Stimulated activated CD8-positive, alpha-beta memory T cell treated with anti-CD3 and anti-CD28 coated beads, Interleukin-12 subunit alpha, Interleukin-12 subunit beta, amount 100 ng/mL, for 4 hours (primary cell): ENCODE results near the gene WBP2NL.

ENCODE experiments used
- DNase-seq: peaks from one replicate; pipeline ENCODE4 v3.0.0-alpha.2; 2020; ENCODE audit warnings: low read depth

The WBP2NL gene

DNA sequence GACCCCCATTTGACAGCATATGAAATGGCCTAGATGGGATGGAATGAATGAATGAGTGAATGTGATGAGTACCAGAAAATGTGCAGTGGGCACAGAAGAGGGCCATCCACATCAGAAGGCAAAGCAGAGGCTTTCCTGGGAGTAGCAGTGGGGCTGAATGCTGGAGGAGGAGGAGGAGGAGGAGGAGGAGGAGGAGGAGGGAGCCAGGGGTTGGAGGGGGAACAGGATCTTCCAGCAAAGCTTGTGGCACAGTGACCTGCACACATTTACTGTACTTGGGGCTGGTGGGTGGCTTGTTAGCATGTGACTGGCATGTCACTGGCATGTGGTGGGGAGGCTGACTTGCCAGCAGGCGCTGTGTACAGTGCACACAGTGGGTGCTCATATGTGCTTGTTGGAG, 19.9 kb upstream of the WBP2NL start:
- DNase-seq: no peak

DNA sequence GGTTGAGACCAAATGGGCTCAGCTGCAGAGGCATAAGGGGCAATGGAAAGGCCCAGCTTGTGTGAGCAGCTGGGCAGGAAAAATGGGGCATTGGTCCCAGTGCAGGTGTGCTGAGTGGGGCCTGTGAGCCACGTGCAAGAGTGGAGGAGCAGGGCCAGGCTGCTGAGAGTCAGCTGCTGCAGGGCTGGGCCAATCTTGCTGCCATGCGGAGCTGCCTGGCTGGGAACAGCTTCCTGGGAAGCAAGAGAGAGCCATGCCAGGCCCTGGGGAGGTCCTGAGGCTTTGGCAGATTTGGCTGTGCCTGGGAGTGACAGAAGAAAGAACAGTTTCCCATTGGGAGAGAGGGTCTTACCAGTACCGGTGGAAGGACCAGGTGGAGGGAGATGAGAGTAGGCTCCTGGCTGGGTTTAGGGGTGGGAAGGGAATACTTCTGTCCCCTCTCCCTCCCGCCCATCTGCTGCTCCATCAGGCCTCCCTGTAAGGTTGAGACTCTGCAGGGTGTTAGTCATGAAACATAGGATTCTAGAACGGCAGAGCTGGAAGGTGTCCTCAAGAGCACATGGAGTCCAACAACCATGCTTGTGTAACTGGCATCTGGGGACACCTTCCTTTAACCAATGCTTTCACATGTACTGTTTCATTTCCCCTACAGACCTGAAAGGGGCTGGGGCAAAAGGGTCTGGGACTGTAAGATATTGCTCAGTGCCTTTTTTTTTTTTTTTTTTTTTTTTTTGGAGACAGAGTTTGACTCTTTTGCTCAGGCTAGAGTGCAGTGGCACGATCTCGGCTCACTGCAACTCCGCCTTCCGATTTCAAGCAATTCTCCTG, 19.0 kb upstream of the WBP2NL start:
- no peak for DNase-seq

- no peak for DNase-seq
Observed at GRCh38 chr22:41982865-41983264, 15.7 kb upstream of the WBP2NL start.

GRCh38 chr22:41983513-41984405, 14.8 kb upstream of the WBP2NL start:
- no peak for DNase-seq

DNA sequence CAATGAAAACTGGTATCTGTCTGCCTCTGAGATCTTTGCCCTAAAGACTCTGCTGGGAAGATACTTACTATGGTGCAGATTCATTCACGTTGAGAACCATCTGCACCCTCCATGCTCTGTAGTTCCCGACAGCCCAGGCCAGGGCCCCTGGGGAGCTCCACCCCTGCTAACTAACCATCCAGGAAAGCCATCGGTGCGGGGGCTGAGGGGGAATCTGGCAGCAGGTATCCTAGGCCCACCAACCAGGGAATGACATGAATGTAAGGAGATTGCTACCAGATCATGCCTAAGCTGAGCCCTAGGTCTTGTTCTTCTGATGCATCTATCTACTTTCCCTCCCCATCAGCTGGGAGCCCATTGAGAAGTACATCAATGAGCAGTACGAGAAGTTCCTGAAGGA, 11.3 kb upstream of the WBP2NL start:
- no peak for DNase-seq

DNA sequence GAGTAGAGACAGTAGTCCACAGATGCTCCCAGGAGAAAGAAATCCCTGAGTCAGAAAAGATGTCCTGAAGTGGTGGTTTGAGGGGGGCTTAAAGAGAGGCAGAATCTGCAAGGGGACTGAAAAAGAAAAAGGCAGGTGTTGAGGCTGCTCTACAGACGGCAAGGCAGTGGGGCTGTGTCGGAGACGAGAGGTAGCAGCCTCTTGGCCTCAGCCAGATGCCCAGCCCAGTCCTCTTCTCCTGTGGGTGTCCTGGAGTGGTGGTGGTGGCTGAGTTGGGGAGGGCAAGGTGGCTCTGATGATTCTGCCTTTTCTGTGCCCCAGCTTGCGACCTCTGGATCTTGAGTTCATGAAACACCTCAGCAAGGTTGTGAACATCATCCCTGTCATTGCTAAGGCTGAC, 9.3 kb upstream of the WBP2NL start:
- no peak for DNase-seq

DNA sequence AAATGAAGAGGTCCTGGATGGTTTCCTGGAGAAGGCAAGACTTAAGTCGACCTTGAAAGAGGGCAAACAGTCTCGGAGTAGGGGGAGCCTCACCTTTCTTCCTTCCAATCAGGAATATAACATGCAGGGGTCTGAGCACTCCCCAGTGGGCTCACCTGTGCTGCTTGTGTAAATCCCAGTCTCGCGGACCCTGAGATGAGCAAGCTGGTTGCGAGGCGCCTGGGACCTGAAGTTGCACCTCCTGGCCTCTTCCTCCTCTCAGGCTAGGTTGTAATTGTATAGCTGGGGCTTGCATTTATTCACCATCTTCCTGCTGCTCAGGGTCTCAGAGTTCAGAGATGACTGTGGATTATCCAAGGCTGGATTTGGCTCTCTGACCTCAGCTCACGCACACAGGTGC, 7.5 kb upstream of the WBP2NL start:
- no peak for DNase-seq

DNA sequence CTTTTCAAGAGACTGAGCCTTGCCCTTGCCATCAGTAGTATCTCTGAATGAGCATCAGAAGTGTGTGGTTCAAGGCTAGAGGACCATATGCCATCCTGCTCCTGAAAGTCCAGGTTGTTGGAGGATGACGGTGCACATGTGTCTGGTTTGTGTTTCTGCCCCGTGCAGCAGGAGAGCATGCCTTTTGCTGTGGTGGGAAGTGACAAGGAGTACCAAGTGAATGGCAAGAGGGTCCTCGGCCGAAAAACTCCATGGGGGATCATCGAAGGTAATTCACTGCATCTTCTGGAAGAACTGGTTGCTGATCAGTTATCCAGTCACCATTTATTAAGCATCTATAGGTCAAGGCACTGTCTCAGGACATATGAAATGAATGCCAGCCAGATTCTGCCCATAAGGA, 6.1 kb upstream of the WBP2NL start:
- DNase-seq: no peak

GRCh38 chr22:41995211-41995610, 3.4 kb upstream of the WBP2NL start:
- DNase-seq: no peak

GRCh38 chr22:41996826-41997225, 1.8 kb upstream of the WBP2NL start:
- no peak for DNase-seq

- DNase-seq: no peak
Observed at GRCh38 chr22:42000466-42000865, 1.9 kb downstream of the WBP2NL start.

DNA sequence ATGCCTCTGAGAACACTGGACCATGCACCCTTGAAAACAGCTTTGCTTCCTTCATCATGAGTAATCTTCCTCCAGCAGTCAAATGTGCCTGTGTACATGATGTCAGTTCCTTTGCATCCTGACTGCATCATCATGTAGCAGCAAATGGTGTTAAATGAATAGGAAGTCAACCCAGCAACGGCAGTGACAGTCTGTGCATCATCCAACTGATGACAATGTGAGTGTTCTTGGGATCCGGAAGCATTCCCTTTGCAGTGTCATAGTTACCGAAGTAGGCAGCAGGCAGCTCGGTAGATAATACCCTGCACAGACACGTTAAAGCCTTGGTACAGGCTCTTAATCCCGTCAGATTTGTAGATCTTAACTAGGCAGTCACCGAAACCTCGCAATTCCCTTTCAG, 2.5 kb downstream of the WBP2NL start:
- no peak for DNase-seq

DNA sequence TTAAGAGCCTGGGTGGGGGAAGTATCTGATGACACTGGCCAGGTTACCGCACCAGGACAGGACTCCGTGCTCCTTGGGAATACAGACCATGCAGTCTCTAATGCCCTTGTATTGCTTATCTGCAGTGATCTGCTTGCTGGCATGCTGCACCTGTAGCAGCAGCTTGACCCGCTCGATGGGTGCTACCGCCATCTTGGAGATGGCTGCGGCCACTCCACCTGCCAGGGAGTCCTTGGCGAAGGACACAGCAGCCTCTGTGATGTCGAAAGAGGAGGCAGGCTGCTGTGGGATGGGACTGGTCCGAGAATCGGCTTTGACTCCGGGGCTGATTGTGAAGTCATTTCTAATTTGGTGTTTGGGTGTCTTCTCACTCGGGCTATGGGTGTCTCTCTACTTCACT, 3.1 kb downstream of the WBP2NL start:
- no peak for DNase-seq

GRCh38 chr22:42007922-42008321, 9.3 kb downstream of the WBP2NL start:
- DNase-seq: no peak

- no peak for DNase-seq
Observed at GRCh38 chr22:42010778-42011177, 12.2 kb downstream of the WBP2NL start.

DNA sequence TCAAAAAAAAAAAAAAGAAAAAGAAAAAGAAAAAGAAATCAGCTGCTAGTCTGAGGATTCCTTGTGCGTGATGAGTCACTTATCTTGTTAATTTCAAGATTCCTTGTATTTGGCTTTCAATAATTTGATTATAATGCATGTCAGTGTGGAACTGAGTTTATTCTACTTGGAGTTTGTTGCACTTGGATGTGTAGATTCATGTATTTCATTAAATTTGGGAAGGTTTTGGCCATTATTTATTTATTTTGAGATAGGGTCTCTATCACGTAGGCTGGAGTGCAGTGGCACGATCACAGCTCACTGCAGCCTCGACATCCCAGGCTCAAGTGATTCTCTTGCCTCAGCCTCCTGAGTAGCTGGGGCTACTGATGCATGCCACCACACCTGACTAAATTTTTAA, 14.8 kb downstream of the WBP2NL start:
- no peak for DNase-seq

DNA sequence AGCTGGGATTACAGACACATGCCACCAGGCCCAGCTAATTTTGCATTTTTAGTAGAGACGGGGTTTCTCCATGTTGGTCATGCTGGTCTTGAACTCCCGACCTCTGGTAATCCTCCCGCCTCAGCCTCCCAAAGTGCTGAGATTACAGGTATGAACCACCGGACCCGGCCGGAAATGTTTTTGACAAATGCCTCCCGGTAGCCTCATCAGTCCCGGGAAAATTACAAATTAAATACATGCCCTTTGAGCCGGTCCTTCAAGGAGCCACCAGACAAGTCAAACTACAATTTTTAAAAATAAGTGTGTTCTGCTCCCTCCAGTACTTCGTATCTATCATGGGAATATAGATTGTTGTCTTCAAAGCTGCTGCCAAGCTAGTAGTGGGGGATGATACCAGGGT, 17.5 kb downstream of the WBP2NL start:
- DNase-seq: no peak

DNA sequence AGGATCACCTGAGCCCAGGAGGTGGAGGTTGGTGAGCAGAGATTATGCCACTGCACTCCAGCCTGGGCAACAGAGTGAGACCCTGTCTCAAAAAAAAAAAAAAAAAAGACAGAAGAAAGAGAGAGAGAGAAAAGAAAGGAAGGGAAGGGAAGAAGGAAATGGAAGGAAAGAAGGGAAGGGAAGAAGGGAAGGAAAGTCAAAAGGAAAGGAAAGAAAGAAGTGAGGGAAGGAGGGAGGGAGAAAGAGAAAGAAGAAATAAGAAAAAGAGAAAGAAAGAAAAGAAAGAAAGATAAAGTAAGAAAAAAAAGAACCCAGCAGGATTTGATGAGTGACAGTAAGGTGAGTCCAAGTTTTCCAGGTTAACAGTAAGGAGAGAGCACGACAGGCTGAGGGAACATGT, 19.6 kb downstream of the WBP2NL start:
- no peak for DNase-seq

GRCh38 chr22:42021571-42021970, 23.0 kb downstream of the WBP2NL start:
- no peak for DNase-seq

- DNase-seq: no peak
Observed at GRCh38 chr22:42022162-42022847, 23.7 kb downstream of the WBP2NL start.

DNA sequence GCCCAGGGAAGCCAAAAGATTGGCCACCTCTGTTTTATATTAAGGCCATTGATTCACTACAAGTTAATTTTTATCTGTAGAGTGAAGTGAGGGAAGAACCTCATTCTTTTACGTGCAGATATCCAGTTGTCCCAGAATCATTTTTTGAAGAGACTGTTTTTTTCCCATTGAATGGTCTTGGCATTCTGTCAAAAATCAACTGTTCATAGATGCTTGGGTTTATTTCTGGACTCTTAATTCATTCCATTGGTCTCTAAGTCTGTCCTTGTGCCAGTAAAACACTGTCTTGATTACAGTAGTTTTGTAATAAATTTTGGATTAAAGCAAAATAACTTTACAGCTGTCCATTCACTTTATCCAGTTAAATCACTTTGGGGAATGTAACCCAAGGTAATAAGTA, 26.8 kb downstream of the WBP2NL start:
- no peak for DNase-seq

DNA sequence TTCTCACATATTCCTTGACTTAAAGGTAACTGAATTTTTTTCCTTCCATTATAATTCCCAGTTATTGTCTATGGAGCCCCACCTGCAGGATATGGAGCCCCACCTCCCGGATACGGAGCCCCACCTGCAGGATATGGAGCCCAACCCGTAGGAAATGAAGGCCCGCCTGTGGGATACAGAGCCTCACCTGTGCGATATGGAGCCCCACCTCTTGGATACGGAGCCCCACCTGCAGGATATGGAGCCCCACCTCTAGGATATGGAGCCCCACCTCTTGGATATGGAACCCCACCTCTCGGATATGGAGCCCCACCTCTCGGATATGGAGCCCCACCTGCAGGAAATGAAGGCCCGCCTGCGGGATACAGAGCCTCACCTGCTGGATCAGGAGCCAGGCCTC, 28.1 kb downstream of the WBP2NL start:
- DNase-seq: no peak
